HG02885 (cell line): ENCODE measurements around the gene LRRC57.
"Not testable (repeated sequence)": the region's sequence is repeated elsewhere in the genome, so short reads cannot be mapped to it uniquely, and the experiment has no call there.

Experiments
- ATAC-seq: cut with Tn5 transposase; IDR thresholded peaks from one replicate; pipeline ENCODE4 v1.9.1; 2021; ENCODE audit warnings: mild to moderate bottlenecking; ENCODE audit not compliant: unreplicated experiment, poor library complexity

LRRC57 gene

DNA sequence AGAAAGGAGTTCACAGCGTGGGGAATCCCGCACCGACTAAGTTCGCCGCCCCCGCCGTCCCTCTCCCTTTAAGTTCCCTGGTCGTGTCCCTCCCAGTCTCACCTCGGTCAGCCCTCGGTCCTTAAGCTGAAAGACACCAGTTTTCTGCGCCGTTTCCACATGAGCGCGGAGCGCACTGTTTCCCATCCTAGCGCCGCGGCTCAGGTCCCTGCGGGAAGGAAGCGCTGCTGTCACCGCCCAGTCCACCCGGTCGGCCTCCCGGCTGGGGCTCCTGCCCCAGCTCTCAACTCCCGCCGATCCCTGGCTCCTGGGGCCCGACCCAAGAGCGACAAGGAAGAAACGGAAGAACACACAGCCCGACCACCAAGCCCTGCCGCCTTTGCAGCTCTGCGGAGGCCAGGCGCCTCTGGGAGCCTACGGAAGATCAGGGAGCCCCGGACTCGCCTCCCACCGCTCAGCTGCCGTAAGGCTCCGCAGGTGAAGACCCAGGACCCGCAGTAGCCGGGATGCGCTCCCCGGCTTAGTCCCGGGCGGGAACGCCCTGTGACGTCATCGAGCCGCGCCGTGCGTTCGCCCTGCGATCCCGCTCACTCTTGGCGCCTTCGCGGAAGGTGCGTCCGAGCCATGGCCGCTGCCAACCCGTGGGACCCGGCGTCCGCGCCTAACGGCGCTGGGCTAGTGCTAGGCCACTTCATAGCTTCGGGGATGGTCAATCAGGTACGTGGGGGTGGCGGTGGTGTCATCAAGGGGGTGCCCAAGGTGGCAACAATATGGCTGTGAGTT is at the start of gene LRRC57, which contains the start of gene HAUS2:
TSS of gene LRRC57 (minus strand) at position 545 of the 783 bp plus-strand sequence. CDS start at position 186, 359 bp downstream.
TSS of gene HAUS2 (plus strand) at position 590 of the 783 bp plus-strand sequence. CDS start at position 625, 35 bp downstream.
- ATAC-seq, result peak; percentile 82

DNA sequence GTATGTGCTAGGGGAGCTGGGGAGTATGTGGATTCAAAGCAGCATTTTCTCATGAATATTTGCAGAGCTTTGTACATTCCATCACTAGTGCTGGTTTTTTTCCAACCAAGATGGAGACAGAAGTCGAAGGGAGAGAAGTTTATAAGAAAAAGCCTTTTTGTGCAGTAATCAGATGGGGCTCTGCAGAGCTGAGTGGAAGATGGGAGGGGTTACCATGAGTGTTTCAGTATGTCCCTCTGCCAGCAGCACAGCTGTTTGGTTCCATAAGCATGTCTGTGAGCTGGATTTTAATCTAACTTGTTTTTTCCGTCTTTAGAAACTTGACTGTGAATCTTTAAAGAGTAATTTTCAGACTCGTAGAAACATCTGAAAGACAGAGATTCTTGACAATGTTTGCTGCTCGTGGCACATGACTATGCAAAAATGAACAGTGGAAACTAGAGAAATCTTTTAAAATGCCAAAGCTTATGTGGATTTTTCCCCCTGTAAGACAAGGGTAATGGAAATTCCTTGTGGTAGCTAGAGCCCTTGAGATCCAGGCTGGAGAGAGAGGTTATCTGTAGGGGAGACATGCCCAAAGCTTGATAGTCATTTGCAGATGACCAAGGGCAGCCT is 47.1 kb upstream of the LRRC57 start:
- no peak for ATAC-seq

DNA sequence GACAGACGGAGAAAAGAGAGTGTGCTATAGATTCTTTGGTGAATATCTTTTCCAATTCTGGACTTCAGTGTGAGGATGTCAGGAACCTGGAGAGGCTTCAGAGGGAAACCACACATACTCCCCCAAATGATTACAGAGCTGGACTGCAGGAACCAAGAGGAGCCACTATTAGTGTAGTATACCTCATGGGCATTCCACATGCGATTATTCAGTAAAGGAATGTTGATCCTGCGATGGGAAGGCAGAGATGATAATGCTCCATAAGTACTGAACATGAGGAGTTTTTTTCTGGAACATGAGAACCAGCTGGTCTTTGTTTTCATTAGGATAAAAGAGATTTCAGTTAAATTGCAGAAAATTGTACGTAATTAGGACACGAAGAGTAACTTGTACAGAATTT is 45.5 kb upstream of the LRRC57 start:
- ATAC-seq, result no peak

DNA sequence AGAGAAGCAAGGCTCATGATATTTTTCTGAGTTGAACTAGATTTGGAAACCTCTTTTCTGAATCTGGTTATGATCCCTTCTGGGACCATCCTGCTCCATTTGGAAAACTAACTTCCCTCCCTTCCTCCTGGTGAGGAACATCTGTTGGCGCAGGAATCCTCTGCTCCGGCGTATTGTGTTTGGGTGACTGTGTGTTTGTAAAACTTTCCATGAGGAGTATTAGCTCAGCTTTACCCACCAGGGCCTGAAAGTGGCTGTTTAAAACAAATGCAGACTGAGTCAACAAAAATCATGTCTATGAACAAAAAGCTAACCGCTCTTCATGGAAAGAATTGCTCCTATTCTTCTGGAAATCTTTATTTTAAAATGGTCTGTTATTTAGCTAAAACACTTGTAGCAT is 44.5 kb upstream of the LRRC57 start:
- ATAC-seq, result no peak

DNA sequence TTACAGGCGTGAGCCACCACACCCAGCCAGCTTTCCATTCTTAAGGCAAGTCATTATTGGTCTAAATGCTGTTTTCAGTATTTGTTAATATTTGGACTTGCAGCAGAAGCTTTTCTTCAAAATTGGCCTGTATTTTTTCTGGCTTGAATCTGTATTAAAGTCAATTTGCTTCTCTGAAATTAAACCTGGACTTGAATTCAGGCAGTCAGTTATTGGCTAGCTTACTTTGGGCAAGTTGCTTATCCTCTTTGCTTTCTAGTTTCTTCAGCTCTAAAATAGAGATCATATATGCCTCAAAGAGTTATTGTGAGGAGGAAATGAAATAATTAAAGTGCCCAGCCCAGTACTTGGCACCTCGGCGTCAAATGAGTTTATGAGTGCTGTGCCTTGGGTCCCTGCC is 44.1 kb upstream of the LRRC57 start:
- ATAC-seq, result no peak

DNA sequence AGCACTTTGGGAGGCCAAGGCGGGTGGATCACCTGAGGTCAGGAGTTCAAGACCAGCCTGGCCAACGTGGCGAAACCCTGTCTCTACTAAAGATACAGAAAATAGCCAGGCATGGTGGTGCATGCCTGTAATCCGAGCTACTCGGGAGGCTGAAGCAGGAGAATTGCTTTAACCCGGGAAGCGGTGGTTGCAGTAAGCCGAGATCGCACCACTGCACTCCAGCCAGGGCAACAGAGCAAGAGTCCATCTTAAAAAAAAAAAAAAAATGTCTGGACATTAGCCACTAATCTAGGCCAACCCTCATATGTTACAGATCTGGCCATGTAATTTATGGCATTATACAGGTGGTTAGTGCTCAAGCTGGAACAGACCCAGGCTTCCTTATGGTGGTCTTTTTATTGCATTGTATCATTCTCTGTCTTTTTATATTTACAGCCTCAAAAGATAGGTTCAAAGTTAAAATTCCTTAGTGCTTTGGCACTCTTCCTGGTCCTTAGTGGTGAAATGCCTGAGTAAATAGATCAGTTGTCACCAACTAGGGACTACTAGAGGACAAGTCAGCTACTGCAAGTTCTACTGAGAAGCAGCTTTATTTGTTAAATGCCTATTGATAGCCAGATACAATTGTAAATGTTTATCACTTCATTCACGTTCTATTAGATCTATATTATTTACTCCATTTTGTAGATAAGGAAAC is 42.8 kb upstream of the LRRC57 start:
- ATAC-seq, result no peak

DNA sequence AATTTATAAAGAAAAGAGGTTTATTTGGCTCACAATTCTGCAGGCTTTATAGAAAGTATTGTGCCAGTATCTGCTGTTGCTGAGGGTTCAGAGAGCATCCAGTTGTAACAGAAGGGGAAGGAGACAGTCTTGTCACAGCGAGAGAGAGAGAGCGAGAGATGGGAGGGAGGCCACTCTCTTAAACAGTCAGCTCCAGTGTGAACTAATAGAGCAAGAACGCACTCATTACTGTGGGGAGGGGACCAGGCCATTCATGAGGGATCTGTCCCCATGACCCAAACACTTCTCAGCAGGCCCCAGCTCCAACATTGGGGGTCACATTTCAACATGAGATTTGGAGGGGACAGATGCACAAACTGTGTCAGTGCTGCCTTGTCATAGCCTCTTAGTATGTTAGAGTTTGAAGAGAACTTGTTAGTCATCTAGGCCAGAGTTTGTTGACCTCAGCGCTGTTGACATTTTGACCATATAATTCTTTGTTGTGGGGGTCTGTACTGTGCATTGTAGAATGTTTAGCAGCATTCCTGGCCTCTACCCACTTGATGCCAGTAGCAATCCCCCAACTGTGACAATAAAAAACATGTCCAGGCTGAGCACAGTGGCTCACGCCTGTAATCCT is 42.1 kb upstream of the LRRC57 start:
- ATAC-seq, result no peak

DNA sequence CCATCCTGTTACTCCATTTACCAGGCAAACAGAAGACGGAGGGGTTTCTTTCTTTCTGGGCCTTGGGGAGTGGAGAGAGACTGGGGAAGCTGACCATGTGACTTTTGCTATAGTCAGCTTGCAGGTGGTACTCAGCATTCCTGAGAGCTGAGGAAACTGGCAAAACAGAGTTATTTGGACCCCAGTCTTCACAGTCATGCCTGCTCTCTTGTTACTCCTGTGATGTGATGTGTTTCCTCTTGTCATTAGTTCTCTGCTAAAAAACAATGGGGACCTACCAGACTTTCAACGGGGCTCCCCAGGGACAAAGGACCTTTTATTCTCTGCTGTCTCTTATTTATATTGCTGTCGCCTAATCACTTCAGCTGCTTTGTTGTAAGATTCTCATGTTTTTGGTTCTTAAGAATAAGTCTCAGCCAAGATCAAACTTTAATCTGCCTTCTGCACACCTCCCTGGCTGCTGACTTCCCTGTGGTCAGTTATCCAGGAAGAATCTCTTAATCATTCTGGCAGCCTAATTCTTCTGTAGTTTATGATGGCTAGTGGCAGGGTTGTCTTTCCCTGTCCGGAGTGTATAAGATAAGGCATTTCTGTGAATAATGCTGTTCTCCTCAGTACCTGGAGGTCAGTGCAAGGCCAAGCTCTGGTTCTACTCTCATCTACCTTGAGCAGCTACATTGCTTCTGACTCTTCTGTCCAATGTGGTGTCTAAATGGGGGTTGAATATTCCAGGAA is 35.6 kb upstream of the LRRC57 start:
- ATAC-seq, result no peak

DNA sequence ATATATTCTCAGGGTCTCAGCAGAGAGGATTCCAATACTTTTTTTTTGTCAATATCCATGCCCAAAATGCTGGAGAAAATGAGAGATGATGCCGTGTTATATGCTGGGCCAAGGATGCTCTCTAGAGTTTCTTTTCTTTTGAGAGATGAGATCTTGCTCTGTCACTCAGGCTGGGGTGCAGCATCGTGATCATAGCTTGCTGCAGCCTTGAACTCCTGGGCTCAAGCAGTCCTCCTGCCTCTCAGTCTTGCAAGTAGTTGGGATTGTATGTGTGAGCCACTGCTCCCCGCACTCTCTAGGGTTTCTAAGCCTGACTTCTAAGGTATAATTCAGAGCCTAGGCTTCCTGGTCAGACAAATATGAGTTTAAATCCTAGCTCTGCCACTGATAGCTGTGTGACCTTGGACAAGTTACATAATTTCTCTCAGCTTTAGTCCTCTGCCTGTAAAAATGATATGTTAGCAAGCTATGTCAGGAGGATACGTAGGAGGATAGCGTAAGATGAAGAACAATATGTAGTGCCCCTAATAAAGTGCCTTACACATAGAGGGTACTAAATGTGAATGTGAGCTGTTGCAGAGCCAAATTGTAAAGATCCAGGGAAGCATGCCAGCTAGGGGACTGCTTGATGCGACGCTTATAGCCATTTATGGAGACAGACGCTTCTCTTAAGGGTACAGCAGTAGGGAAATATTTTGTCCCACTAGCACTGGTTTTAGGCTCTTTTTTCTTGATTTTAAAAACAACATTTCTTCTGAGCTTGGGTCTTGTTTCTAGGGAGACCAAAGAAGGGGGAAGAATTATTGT is 34.2 kb upstream of the LRRC57 start:
- no peak for ATAC-seq

DNA sequence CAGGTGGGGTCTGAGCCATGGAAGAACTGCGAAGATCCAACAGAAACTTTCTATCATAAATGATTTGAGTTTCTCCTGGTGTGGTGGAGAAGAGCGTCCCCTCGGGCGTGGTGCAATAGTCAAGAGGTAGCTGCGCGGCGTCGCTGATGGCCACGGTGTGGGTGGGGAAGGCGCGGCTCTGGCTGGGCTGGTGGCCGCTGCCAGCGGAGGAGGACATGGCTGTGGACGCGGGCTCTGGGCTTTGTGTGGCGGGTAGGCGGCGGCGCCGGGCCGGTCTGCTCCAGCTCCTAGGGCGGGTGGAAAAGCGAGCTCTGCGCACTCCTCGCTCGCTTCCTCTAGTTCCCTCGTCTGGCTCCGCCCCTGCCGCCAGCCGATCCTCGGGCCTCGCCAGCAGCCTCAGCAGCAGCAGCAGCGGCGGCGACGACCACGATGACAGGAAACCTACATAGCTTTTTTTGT is 32.7 kb upstream of the LRRC57 start:
- ATAC-seq, result peak; percentile 88

DNA sequence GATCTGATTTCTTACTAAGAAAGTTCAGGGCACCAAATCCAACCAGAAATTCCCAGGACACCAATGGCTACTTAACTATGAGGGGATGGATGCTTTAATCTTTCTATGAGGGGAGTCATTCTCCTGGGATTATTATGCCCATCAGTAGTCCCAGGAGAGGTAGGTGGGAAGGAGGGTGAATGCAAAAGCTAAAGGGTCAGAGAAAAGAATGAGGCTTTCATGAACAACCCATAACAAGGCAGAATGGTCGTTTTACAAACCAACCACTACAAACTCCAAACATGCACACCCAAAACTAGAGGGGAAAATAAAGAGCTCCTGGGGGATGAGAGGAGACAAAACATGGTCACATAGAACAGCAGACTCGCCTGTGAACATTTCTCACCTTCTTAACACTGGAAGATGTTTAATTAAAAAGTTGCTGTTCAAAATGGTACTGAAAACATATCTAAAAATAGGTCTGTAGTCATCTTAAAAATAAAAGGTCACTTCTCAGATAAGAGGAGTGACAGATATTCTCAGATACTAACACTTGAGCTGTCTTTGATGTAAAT is 30.5 kb upstream of the LRRC57 start:
- no peak for ATAC-seq

DNA sequence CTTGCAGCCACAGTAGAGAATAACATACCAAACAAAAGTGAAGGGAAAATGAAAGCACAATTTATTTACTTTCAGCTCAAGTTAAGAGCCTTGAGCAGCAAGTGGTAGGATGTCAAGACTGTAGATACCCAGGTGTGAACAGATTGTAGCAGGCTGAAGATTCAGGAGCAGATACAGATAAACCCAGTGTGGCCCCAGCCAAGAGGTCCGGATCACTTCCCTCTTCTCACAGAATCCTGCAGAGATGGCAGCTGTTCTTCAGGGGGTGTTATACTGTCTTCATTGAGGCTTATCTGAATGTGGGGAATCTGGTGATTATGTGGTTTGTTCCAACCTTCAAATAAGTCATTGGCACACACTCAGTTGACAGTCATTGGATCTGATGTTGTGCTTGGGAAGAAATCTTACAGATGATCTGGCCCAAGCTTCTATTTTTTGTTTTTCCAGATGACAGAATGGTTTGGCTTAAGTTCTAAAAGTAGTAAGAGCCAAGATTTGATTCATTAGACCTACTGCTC is 29.0 kb upstream of the LRRC57 start:
- ATAC-seq, result no peak

DNA sequence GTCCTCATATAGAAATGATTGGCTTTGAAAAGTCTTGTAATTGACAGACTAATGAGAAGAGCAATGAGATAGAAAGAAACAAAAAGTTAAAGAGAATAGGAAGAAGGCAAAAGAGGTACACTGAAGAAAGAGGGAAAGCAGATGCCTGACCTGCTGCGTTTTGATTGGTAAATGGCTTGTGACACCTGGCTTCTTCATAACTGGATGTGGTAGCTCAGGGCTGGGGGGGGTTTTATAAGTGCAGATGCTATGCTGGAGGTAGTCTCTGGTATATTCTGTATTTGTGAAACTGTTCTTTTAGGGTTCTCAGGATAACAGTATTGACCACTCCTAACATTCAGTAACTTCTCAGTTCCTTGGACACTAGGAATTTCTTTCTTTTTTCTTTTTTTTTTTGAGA is 28.2 kb upstream of the LRRC57 start:
- ATAC-seq, result no peak

DNA sequence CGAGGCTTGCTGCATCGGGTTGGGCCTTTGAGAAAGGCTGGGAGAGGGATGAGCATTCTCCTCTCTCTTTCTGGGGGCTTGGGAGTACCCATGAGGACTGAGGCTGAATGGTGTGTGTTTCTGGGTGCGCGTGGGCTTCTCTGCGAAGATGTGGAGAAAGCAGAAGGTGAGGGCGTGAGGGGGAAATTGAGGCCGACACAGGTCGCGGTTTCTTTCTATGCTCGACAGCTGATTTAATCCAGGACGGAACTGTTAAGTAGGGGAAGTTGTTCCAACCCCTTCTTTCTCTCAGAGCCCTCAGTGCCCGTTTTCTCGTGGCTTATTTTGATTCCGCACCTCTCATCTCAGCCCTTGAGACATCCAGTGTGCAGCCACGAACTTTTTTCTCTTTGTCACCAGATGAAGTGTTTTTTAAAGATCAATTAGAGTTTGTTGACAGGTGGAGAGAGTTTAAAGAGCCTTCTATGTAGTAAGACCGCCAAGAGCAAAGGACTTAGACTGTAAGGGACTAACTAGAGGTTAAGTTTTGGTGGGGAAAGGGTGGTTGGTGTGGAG is 27.5 kb upstream of the LRRC57 start:
- no peak for ATAC-seq

DNA sequence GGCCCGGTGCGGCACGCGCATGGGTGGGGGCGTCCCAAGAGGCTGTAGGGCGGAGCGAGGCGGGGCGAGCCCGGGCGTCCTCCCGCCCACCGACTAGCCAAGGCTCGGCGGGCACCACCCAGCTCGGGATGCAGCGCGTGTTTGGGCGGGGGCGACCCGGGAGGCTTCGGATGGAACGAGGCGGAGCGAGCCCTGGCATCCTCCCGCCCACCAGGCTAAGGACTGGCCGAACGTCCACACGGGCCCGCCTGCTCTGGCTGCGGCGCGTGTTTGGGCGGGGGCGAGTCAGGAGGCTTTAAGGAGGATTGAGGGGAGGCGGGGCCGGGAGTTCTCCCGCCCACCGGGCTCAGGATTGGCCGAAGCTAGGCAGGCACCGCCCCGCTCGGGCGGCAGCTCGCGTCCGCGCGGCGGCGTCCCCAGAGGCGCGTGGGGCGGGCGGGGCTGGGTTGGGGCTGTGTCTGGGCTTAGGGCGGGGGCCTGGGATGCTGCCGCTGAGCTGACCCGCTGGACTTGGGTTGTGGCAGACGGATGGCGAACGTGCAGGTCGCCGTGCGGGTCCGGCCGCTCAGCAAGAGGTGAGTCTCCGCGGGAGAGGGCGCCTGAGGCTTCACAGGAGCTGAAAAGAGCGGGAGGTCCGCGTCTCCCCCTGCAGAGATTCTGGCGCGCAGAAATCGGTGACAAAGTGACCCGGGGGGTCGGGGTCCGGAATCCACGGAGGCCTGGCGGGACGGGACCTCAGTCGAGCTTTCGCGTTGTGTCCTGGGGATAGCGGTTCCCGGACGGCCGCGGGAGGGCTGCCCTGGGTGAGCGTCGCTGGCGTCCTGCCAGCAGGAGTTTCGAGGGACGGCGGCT is 26.8 kb upstream of the LRRC57 start, which contains the start of gene STARD9:
TSS of gene STARD9 (plus strand) at position 419 of the 852 bp plus-strand sequence. CDS start at position 529, 110 bp downstream.
- ATAC-seq, result peak; percentile 93

DNA sequence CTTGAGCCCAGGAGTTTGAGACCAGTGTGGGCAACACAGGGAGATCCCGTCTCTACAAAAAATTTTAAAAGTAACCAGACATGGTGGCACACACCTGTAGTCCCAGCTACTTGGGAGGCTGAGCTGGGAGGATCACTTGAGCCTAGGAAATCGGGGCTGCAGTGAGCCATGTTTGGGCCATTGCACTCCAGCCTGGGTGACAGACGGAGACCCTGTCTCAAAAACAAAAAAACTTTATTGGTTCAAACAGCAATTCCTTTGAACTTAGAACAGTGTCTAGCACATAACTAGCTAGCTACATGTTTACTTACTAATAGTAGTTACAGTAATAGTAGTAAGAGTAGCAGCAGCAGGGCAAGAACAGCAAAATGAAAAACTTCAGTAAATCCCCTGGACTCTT is 10.1 kb upstream of the LRRC57 start:
- ATAC-seq, result no peak

DNA sequence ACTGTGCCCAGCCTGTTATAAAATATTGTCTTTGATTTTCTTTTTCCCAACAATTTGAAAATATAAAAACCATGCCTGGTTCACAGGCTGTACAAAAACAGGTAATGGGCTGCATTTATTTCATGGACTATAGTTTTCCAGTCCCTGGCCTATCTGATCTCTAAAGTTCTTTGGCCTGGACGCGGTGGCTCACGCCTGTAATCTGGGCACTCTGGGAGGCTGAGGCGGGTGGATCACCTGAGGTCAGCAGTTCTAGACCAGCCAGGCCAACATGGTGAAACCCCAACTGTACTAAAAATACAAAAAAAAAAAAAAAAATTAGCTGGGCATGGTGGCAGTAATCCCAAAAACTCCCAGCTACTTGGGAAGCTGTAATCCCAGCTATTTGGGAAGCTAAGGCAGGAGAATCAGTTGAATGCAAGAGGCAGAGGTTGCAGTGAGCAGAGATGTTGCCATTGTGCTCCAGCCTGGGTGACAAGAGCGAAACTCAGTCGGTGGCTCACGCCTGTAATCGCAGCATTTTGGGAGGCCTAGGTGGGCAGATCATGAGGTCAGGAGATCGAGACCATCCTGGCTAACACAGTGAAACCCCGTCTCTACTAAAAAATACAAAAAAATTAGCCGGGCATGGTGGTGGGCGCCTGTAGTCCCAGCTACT is 8.1 kb upstream of the LRRC57 start:
- not testable (repeated sequence) for ATAC-seq
